NCI-H2196 (cell line): ENCODE data around the gene SMAP2.

Experiments used
- DNase-seq: peaks from one replicate; lab custom pipeline; 2025; ENCODE audit not compliant: unreplicated experiment; lab: John Stamatoyannopoulos, UW

Gene SMAP2

GRCh38 chr1:40416709-40417108 is 43.2 kb downstream of the SMAP2 start:
- DNase-seq: no peak

GRCh38 chr1:40421431-40422384 is 48.2 kb downstream of the SMAP2 start:
- peak; percentile 27 for DNase-seq

GRCh38 chr1:40422630-40423263 is 49.2 kb downstream of the SMAP2 start:
- DNase-seq: no peak

- no peak for DNase-seq
These were observed 49.7 kb downstream of the SMAP2 start for GRCh38 chr1:40423264-40423642.

GRCh38 chr1:40423951-40424618 is 50.6 kb downstream of the SMAP2 start:
- DNase-seq: no peak

- DNase-seq: no peak
These were observed 51.7 kb downstream of the SMAP2 start for GRCh38 chr1:40425198-40425597.

GRCh38 chr1:40431385-40431784 is 57.9 kb downstream of the SMAP2 start:
- DNase-seq: no peak

- DNase-seq: no peak
These were observed 59.3 kb downstream of the SMAP2 start for GRCh38 chr1:40432644-40433390.

GRCh38 chr1:40435471-40435870 is 61.9 kb downstream of the SMAP2 start:
- no peak for DNase-seq

GRCh38 chr1:40435876-40436275 is 62.3 kb downstream of the SMAP2 start:
- DNase-seq: no peak

GRCh38 chr1:40438391-40439015 is 65.0 kb downstream of the SMAP2 start:
- peak; percentile 13 for DNase-seq

- DNase-seq: no peak
These were observed 65.7 kb downstream of the SMAP2 start for GRCh38 chr1:40439247-40439646.

- DNase-seq: peak; percentile 94
These were observed 76.4 kb downstream of the SMAP2 start, which contains the start of gene ZFP69B for GRCh38 chr1:40449684-40450494. ZFP69B (plus strand) TSS chr1:40450476; CDS start chr1:40450962, 486 bp downstream.

GRCh38 chr1:40450495-40451237 is 77.1 kb downstream of the SMAP2 start:
- DNase-seq: no peak

- DNase-seq: no peak
These were observed 77.7 kb downstream of the SMAP2 start for GRCh38 chr1:40451238-40451585.

GRCh38 chr1:40454873-40455272 is 81.3 kb downstream of the SMAP2 start:
- DNase-seq: no peak

- DNase-seq: no peak
These were observed 89.5 kb downstream of the SMAP2 start for GRCh38 chr1:40462956-40463590.

- no peak for DNase-seq
These were observed 95.8 kb downstream of the SMAP2 start for GRCh38 chr1:40469327-40469726.
